Hepatocyte (in vitro differentiated cells): ENCODE results near the gene CBX1. TPM values are rescaled to one million over a fixed set of nuclear protein-coding genes. Genes with fewer than 3 reads are reported as not detected.

Source experiments
- DNase-seq: peaks from one replicate; pipeline ENCODE4 v3.0.0-alpha.2; 2016; ENCODE audit warnings: low spot score
- H2AFZ ChIP-seq: fragments of 200-600 bp; sonication (generic); 2 replicates; pipeline ENCODE4 v1.6.0; 2016; ENCODE audit warnings: antibody characterized with exemption, mild to moderate bottlenecking
- H3K27ac ChIP-seq: fragments of 200-600 bp; sonication (generic); 2 replicates; pipeline ENCODE4 v1.5.1; 2016; ENCODE audit warnings: mild to moderate bottlenecking
- H3K27me3 ChIP-seq: fragments of 200-600 bp; sonication (generic); 2 replicates; pipeline ENCODE4 v1.6.1; 2016
- H3K36me3 ChIP-seq: fragments of 200-600 bp; sonication (generic); replicated peaks from 2 replicates; pipeline ENCODE4 v1.5.1; 2016; ENCODE audit warnings: low read depth; ENCODE audit not compliant: insufficient read depth
- H3K4me1 ChIP-seq: fragments of 200-600 bp; sonication (generic); 2 replicates; pipeline ENCODE4 v1.5.1; 2016; ENCODE audit warnings: mild to moderate bottlenecking, moderate library complexity; ENCODE audit not compliant: insufficient read depth
- H3K4me2 ChIP-seq: fragments of 200-600 bp; sonication (generic); 2 replicates; pipeline ENCODE4 v1.6.0; 2016
- H3K4me3 ChIP-seq: fragments of 200-600 bp; sonication (generic); 2 replicates; pipeline ENCODE4 v1.5.1; 2016; ENCODE audit warnings: mild to moderate bottlenecking
- H3K79me2 ChIP-seq: fragments of 200-600 bp; sonication (generic); 2 replicates; pipeline ENCODE4 v1.6.0; 2017; ENCODE audit warnings: mild to moderate bottlenecking
- H3K9me2 ChIP-seq: fragments of 200-600 bp; sonication (generic); replicated peaks from 2 replicates; pipeline ENCODE4 v1.6.0; 2017; ENCODE audit warnings: mild to moderate bottlenecking; ENCODE audit not compliant: insufficient read depth
- H3K9me3 ChIP-seq: fragments of 200-600 bp; sonication (generic); 2 replicates; pipeline ENCODE4 v1.5.1; 2016; ENCODE audit warnings: low read depth, mild to moderate bottlenecking
- H4K20me1 ChIP-seq: fragments of 200-600 bp; sonication (generic); 2 replicates; pipeline ENCODE4 v1.6.0; 2016; ENCODE audit warnings: mild to moderate bottlenecking; ENCODE audit not compliant: insufficient read depth, poor library complexity, severe bottlenecking
- CTCF ChIP-seq: fragments of 200-600 bp; sonication (generic); IDR thresholded peaks from 2 replicates; pipeline ENCODE4 v1.5.1; 2016; ENCODE audit warnings: antibody characterized with exemption, mild to moderate bottlenecking; ENCODE audit not compliant: poor library complexity
- EZH2 ChIP-seq: fragments of 200-600 bp; sonication (generic); IDR thresholded peaks from 2 replicates; pipeline ENCODE4 v1.6.1; 2016; ENCODE audit warnings: antibody characterized with exemption, mild to moderate bottlenecking, borderline replicate concordance
- EZH2phosphoT487 ChIP-seq: fragments of 200-600 bp; sonication (generic); IDR thresholded peaks from one replicate; pipeline ENCODE4 v1.6.1; 2018; ENCODE audit warnings: antibody characterized with exemption, mild to moderate bottlenecking, low read depth, moderate library complexity; ENCODE audit not compliant: unreplicated experiment, severe bottlenecking
- WGBS: methylation state at CpG from one replicate; pipeline ENCODE4 v1.1.6; 2016; ENCODE audit warnings: low lambda C conversion rate; ENCODE audit errors: missing lambda C conversion rate; 5-methylcytosine and 5-hydroxymethylcytosine counted together
- polyA plus RNA-seq: library from polyadenylated mRNA; unstranded; fragments of >200 nt; fragmentation: Nextera tagmentation; extraction: Ambion mirVana; gene quantifications from 2 replicates; pipeline ENCODE4 v1.2.1, GENCODE V29; 2016
- total RNA-seq: library from RNA; depleted of rRNA; stranded (reverse); fragments of >200 nt; gene quantifications from 2 replicates; pipeline ENCODE4 v1.2.3, GENCODE V29; 2014

The CBX1 gene
- total and polyA plus RNA-seq, 2 experiments from 2014 or later, result 20.7 to 49.0 TPM

GRCh38 chr17:48111937-48112241 is 10.6 kb upstream of the CBX1 start:
- 92% methylated on average over 2 of the region's 2 CpGs for WGBS
- no peak overlapping the region for H3K27ac ChIP-seq
- no peak for DNase-seq
- TF ChIP-seq EZH2, result no peak
- TF ChIP-seq CTCF, result no peak
- TF ChIP-seq EZH2phosphoT487, result no peak
- H4K20me1 ChIP-seq, result no peaks in the 10 kb centered on the region
- H3K79me2 ChIP-seq, result peaks cover 43% of the 10 kb centered on the region
- H3K27me3 ChIP-seq, result no peaks in the 10 kb centered on the region
- H3K9me2 ChIP-seq, result no peaks in the 10 kb centered on the region
- no peaks in the 10 kb centered on the region for H3K9me3 ChIP-seq
- H3K4me3 ChIP-seq, result no peak overlapping the region
- no peak overlapping the region for H2AFZ ChIP-seq
- H3K4me1 ChIP-seq, result no peaks in the 10 kb centered on the region
- no peaks in the 10 kb centered on the region for H3K36me3 ChIP-seq
- H3K4me2 ChIP-seq, result no peak overlapping the region

- no peak overlapping the region for H3K27ac ChIP-seq
- no peak overlapping the region for H3K4me2 ChIP-seq
Measured at GRCh38 chr17:48110761-48111160, 9.5 kb upstream of the CBX1 start.

GRCh38 chr17:48107137-48108055 is 6.1 kb upstream of the CBX1 start, which contains the start of gene SNX11:
TSS of gene SNX11 (plus strand) at chr17:48107766. CDS start at chr17:48112044, 4,278 bp downstream.
- H3K4me3 ChIP-seq, result peak within 1 kb of the TSS; percentile 58
- TF ChIP-seq EZH2, result no peak
- TF ChIP-seq CTCF, result no peak
- TF ChIP-seq EZH2phosphoT487, result no peak
- no peaks in the 10 kb centered on the region for H3K4me1 ChIP-seq
- no peaks in the 10 kb centered on the region for H3K36me3 ChIP-seq
- H3K9me3 ChIP-seq, result no peaks in the 10 kb centered on the region
- H2AFZ ChIP-seq, result peak within 1 kb of the TSS; percentile 96
- no peaks in the 10 kb centered on the region for H3K27me3 ChIP-seq
- peak within 1 kb of the TSS; percentile 90 for H3K27ac ChIP-seq
- peaks cover 42% of the 10 kb centered on the region for H3K79me2 ChIP-seq
- peak; percentile 95 for DNase-seq
- no peaks in the 10 kb centered on the region for H3K9me2 ChIP-seq
- WGBS, result 1% methylated on average over 63 of the region's 64 CpGs
- peak within 1 kb of the TSS; percentile 84 for H3K4me2 ChIP-seq
- H4K20me1 ChIP-seq, result no peaks in the 10 kb centered on the region

More at GRCh38 chr17:48110761-48111160, 9.5 kb upstream of the CBX1 start:
- Histone ChIP-seq H3K9me2 (no peaks in the 10 kb centered on the region), H4K20me1 (no peaks in the 10 kb centered on the region), H3K36me3 (no peaks in the 10 kb centered on the region), H3K27me3 (no peaks in the 10 kb centered on the region), H3K4me3 (no peak overlapping the region), H3K79me2 (peaks cover 43% of the 10 kb centered on the region), H3K9me3 (no peaks in the 10 kb centered on the region), H3K4me1 (no peaks in the 10 kb centered on the region), H2AFZ (no peak overlapping the region)
- 95% methylated on average over 9 of the region's 9 CpGs for WGBS
- no peak for DNase-seq
- TF ChIP-seq CTCF, result no peak
- no peak for TF ChIP-seq EZH2
- no peak for TF ChIP-seq EZH2phosphoT487
